OCI-LY7 (cell line): Measurements from ENCODE around the gene ACYP2.
A peak's percentile ranks its signal among the peaks of the same experiment; 100 is the strongest.

ENCODE experiments used
- EZH2phosphoT487 ChIP-seq: fragments of 200-600 bp; sonication (generic); IDR thresholded peaks from 2 replicates; pipeline ENCODE4 v1.6.1; 2018; ENCODE audit warnings: low read depth, borderline replicate concordance, mild to moderate bottlenecking, mixed run types, antibody characterized with exemption, low read length, moderate library complexity, mixed read lengths
- TF ChIP-seq, protein P1 (sequence below): fragments of 200-600 bp; sonication (generic); conservative IDR thresholded peaks from 2 replicates; pipeline ENCODE4 v1.5.1; 2014; ENCODE audit warnings: mild to moderate bottlenecking, antibody characterized with exemption, low read length, moderate library complexity, mixed read lengths

DNA sequence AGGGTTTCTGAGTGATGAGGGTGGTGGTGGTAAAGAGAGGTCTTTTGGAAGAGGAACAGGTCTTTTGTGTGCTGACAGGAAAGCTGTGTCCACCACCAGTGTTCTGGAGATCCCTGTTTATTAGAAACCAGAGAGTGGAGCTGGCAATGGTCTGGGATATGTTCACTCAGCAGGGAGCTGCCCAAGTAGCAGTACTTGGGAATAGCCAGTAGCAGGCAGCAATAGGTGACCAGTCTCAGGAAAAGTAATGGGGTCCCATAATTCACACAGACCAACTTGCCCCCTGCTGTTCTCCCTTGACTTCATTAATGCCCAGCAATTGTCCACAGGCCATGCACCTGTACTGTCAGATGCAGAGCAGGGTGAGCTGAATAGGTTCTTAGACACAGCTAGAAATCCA lies 138.8 kb downstream of the ACYP2 start:
- TF ChIP-seq, protein P1, sequence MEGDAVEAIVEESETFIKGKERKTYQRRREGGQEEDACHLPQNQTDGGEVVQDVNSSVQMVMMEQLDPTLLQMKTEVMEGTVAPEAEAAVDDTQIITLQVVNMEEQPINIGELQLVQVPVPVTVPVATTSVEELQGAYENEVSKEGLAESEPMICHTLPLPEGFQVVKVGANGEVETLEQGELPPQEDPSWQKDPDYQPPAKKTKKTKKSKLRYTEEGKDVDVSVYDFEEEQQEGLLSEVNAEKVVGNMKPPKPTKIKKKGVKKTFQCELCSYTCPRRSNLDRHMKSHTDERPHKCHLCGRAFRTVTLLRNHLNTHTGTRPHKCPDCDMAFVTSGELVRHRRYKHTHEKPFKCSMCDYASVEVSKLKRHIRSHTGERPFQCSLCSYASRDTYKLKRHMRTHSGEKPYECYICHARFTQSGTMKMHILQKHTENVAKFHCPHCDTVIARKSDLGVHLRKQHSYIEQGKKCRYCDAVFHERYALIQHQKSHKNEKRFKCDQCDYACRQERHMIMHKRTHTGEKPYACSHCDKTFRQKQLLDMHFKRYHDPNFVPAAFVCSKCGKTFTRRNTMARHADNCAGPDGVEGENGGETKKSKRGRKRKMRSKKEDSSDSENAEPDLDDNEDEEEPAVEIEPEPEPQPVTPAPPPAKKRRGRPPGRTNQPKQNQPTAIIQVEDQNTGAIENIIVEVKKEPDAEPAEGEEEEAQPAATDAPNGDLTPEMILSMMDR = 0 out of 2 replicates have a peak, but pooled peaks have one; percentile 19
- TF ChIP-seq EZH2phosphoT487 = no peak
